Measurements from ENCODE around the gene NEK4.
"Not testable (repeated sequence)": the region's sequence is repeated elsewhere in the genome, so short reads cannot be mapped to it uniquely, and the experiment has no call there.

NEK4 gene

GRCh38 chr3:52679199-52679538 lies 91.6 kb downstream of the NEK4 start:
- DNase-seq (ENCODE audit: low spot score): no peak
- no peak overlapping the region for H2BK120ac ChIP-seq (ENCODE audit: low read depth, low read length)
- no peak overlapping the region for H2AFZ ChIP-seq (ENCODE audit: low read length)
- no peak overlapping the region for H4K8ac ChIP-seq (ENCODE audit: low read depth, low read length)
- no peak overlapping the region for H4K91ac ChIP-seq (ENCODE audit: low read depth, low read length, poor library complexity)
- no peak overlapping the region for H2BK15ac ChIP-seq (ENCODE audit: low read length)
- H3K36me3 ChIP-seq (replicated peaks in 1 of 2; ENCODE audit: control insufficient read depth in 2 of 2, insufficient read depth in 2 of 2, low read length in 2 of 2): peaks cover 17 to 83% of the 10 kb centered on the region in 2 donors
- no peak overlapping the region for H3K18ac ChIP-seq (ENCODE audit: low read length)
- H3K4ac ChIP-seq (ENCODE audit: low read length): no peak overlapping the region
- H3K27me3 ChIP-seq (ENCODE audit: control insufficient read depth in 3 of 3, insufficient read depth in 3 of 3, low read depth in 1 of 3, low read length in 3 of 3): no peaks in the 10 kb centered on the region
- H3K27ac ChIP-seq (replicated peaks; ENCODE audit: low read length): no peak overlapping the region
- no peak overlapping the region for H2BK12ac ChIP-seq (ENCODE audit: low read length)
- no peak overlapping the region for H3K4me3 ChIP-seq (ENCODE audit: low read length in 2 of 2)
- no peak overlapping the region for H3K4me2 ChIP-seq (ENCODE audit: insufficient read depth, low read length, poor library complexity, severe bottlenecking)
- no peaks in the 10 kb centered on the region for H3K9me3 ChIP-seq (replicated peaks in 1 of 2; ENCODE audit: control insufficient read depth in 2 of 2, insufficient read depth in 1 of 2, low read depth in 1 of 2, low read length in 2 of 2)
- no peak overlapping the region for H3K9ac ChIP-seq (ENCODE audit: low read depth, low read length, poor library complexity)
- H3K4me1 ChIP-seq (ENCODE audit: control insufficient read depth in 2 of 2, insufficient read depth in 1 of 2, low read depth in 1 of 2, low read length in 2 of 2): peaks cover 0 to 14% of the 10 kb centered on the region in 2 donors
- peaks cover 2% of the 10 kb centered on the region for H3K79me1 ChIP-seq (ENCODE audit: low read depth, low read length)
- no peak overlapping the region for H3K14ac ChIP-seq (ENCODE audit: low read length)
- H3K23ac ChIP-seq (ENCODE audit: low read depth, low read length, poor library complexity): no peak overlapping the region
- H2BK5ac ChIP-seq (ENCODE audit: low read length): no peak overlapping the region
- WGBS, 2 donors (ENCODE audit: extremely low coverage in 2 of 2, insufficient read length in 2 of 2, insufficient replicate concordance in 1 of 2): no CpG with 5 or more reads among the region's 3 CpGs
- no peak overlapping the region for H2AK5ac ChIP-seq (ENCODE audit: low read depth, low read length)

GRCh38 chr3:52678265-52679198 lies 92.2 kb downstream of the NEK4 start:
- H2BK12ac ChIP-seq (ENCODE audit: low read length): no peak overlapping the region
- no peak overlapping the region for H3K18ac ChIP-seq (ENCODE audit: low read length)
- H3K4ac ChIP-seq (ENCODE audit: low read length): no peak overlapping the region
- no peak overlapping the region for H2AFZ ChIP-seq (ENCODE audit: low read length)
- H3K9ac ChIP-seq (ENCODE audit: low read depth, low read length, poor library complexity): no peak overlapping the region
- no peak overlapping the region for H2BK5ac ChIP-seq (ENCODE audit: low read length)
- no peak for DNase-seq (ENCODE audit: low spot score)
- H3K23ac ChIP-seq (ENCODE audit: low read depth, low read length, poor library complexity): no peak overlapping the region
- H3K36me3 ChIP-seq (replicated peaks in 1 of 2; ENCODE audit: control insufficient read depth in 2 of 2, insufficient read depth in 2 of 2, low read length in 2 of 2): peaks cover 17 to 83% of the 10 kb centered on the region in 2 donors
- H3K4me2 ChIP-seq (ENCODE audit: insufficient read depth, low read length, poor library complexity, severe bottlenecking): no peak overlapping the region
- no CpG with 5 or more reads among the region's 6 CpGs for WGBS, 2 donors (ENCODE audit: extremely low coverage in 2 of 2, insufficient read length in 2 of 2, insufficient replicate concordance in 1 of 2)
- H3K27me3 ChIP-seq (ENCODE audit: control insufficient read depth in 3 of 3, insufficient read depth in 3 of 3, low read depth in 1 of 3, low read length in 3 of 3): no peaks in the 10 kb centered on the region
- H4K8ac ChIP-seq (ENCODE audit: low read depth, low read length): no peak overlapping the region
- no peak overlapping the region for H3K4me3 ChIP-seq (ENCODE audit: low read length in 2 of 2)
- no peak overlapping the region for H4K91ac ChIP-seq (ENCODE audit: low read depth, low read length, poor library complexity)
- no peak overlapping the region for H2AK5ac ChIP-seq (ENCODE audit: low read depth, low read length)
- H3K79me1 ChIP-seq (ENCODE audit: low read depth, low read length): peaks cover 2% of the 10 kb centered on the region
- no peak overlapping the region for H2BK15ac ChIP-seq (ENCODE audit: low read length)
- H3K9me3 ChIP-seq (replicated peaks in 1 of 2; ENCODE audit: control insufficient read depth in 2 of 2, insufficient read depth in 1 of 2, low read depth in 1 of 2, low read length in 2 of 2): no peaks in the 10 kb centered on the region
- H3K27ac ChIP-seq (replicated peaks; ENCODE audit: low read length): no peak overlapping the region
- H3K4me1 ChIP-seq (ENCODE audit: control insufficient read depth in 2 of 2, insufficient read depth in 1 of 2, low read depth in 1 of 2, low read length in 2 of 2): peaks cover 0 to 12% of the 10 kb centered on the region in 2 donors
- H2BK120ac ChIP-seq (ENCODE audit: low read depth, low read length): no peak overlapping the region
- H3K14ac ChIP-seq (ENCODE audit: low read length): no peak overlapping the region

- H3K4me1 ChIP-seq (ENCODE audit: control insufficient read depth in 2 of 2, insufficient read depth in 1 of 2, low read depth in 1 of 2, low read length in 2 of 2); H3K4me2 ChIP-seq (ENCODE audit: insufficient read depth, low read length, poor library complexity, severe bottlenecking); H2BK5ac ChIP-seq (ENCODE audit: low read length); H3K9ac ChIP-seq (ENCODE audit: low read depth, low read length, poor library complexity); H3K18ac ChIP-seq (ENCODE audit: low read length); H4K91ac ChIP-seq (ENCODE audit: low read depth, low read length, poor library complexity); DNase-seq (ENCODE audit: low spot score); H3K23ac ChIP-seq (ENCODE audit: low read depth, low read length, poor library complexity); H3K14ac ChIP-seq (ENCODE audit: low read length); H2BK15ac ChIP-seq (ENCODE audit: low read length); H2AK5ac ChIP-seq (ENCODE audit: low read depth, low read length); H2AFZ ChIP-seq (ENCODE audit: low read length); H3K27ac ChIP-seq (replicated peaks; ENCODE audit: low read length); H2BK12ac ChIP-seq (ENCODE audit: low read length); H2BK120ac ChIP-seq (ENCODE audit: low read depth, low read length); H3K27me3 ChIP-seq (ENCODE audit: control insufficient read depth in 3 of 3, insufficient read depth in 3 of 3, low read depth in 1 of 3, low read length in 3 of 3); H3K79me1 ChIP-seq (ENCODE audit: low read depth, low read length); H3K4me3 ChIP-seq (ENCODE audit: low read length in 2 of 2); H3K4ac ChIP-seq (ENCODE audit: low read length); H3K9me3 ChIP-seq (replicated peaks in 1 of 2; ENCODE audit: control insufficient read depth in 2 of 2, insufficient read depth in 1 of 2, low read depth in 1 of 2, low read length in 2 of 2); H4K8ac ChIP-seq (ENCODE audit: low read depth, low read length): not testable (repeated sequence)
- WGBS, 2 donors (ENCODE audit: extremely low coverage in 2 of 2, insufficient read length in 2 of 2, insufficient replicate concordance in 1 of 2): no CpG with 5 or more reads among the region's 3 CpGs
- peaks cover 22 to 91% of the 10 kb centered on the region in 2 donors for H3K36me3 ChIP-seq (replicated peaks in 1 of 2; ENCODE audit: control insufficient read depth in 2 of 2, insufficient read depth in 2 of 2, low read length in 2 of 2)
Measured at GRCh38 chr3:52676201-52676600, 94.5 kb downstream of the NEK4 start.

- Histone ChIP-seq H3K14ac (ENCODE audit: low read length) (no peak overlapping the region), H2BK12ac (ENCODE audit: low read length) (no peak overlapping the region), H4K8ac (ENCODE audit: low read depth, low read length) (no peak overlapping the region), H3K4ac (ENCODE audit: low read length) (no peak overlapping the region), H3K4me2 (ENCODE audit: insufficient read depth, low read length, poor library complexity, severe bottlenecking) (no peak overlapping the region), H3K4me1 (ENCODE audit: control insufficient read depth in 2 of 2, insufficient read depth in 1 of 2, low read depth in 1 of 2, low read length in 2 of 2) (no peaks in the 10 kb centered on the region), H2AFZ (ENCODE audit: low read length) (no peak overlapping the region), H2BK120ac (ENCODE audit: low read depth, low read length) (no peak overlapping the region), H3K18ac (ENCODE audit: low read length) (no peak overlapping the region), H3K9ac (ENCODE audit: low read depth, low read length, poor library complexity) (no peak overlapping the region), H3K23ac (ENCODE audit: low read depth, low read length, poor library complexity) (no peak overlapping the region), H4K91ac (ENCODE audit: low read depth, low read length, poor library complexity) (no peak overlapping the region), H3K9me3 (replicated peaks in 1 of 2; ENCODE audit: control insufficient read depth in 2 of 2, insufficient read depth in 1 of 2, low read depth in 1 of 2, low read length in 2 of 2) (no peaks in the 10 kb centered on the region), H2BK5ac (ENCODE audit: low read length) (no peak overlapping the region), H3K27me3 (ENCODE audit: control insufficient read depth in 3 of 3, insufficient read depth in 3 of 3, low read depth in 1 of 3, low read length in 3 of 3) (no peaks in the 10 kb centered on the region), H2BK15ac (ENCODE audit: low read length) (no peak overlapping the region), H3K4me3 (ENCODE audit: low read length in 2 of 2) (no peak overlapping the region), H3K27ac (replicated peaks; ENCODE audit: low read length) (no peak overlapping the region), H3K79me1 (ENCODE audit: low read depth, low read length) (no peaks in the 10 kb centered on the region), H2AK5ac (ENCODE audit: low read depth, low read length) (no peak overlapping the region), H3K36me3 (replicated peaks in 1 of 2; ENCODE audit: control insufficient read depth in 2 of 2, insufficient read depth in 2 of 2, low read length in 2 of 2) (peaks cover 14 to 90% of the 10 kb centered on the region in 2 donors)
- no peak for DNase-seq (ENCODE audit: low spot score)
- no CpG with 5 or more reads among the region's 1 CpG for WGBS, 2 donors (ENCODE audit: extremely low coverage in 2 of 2, insufficient read length in 2 of 2, insufficient replicate concordance in 1 of 2)
Measured at GRCh38 chr3:52671676-52672075, 99.1 kb downstream of the NEK4 start.

All from neuronal stem cell (in vitro differentiated cells).